Parathyroid adenoma (tissue), 2 donors: Measurements from ENCODE around the gene PSENEN.

Source experiments
- H2AFZ ChIP-seq: fragments of 300-600 bp; sonication (generic); one replicate; pipeline ENCODE4 v1.7.0; 2017; ENCODE audit warnings: antibody characterized with exemption, mild to moderate bottlenecking
- H3K27ac ChIP-seq: fragments of 300-600 bp; sonication (generic); one replicate; pipeline ENCODE4 v1.7.0; 2017
- H3K27me3 ChIP-seq: fragments of 300-600 bp; sonication (generic); one replicate; pipeline ENCODE4 v1.7.0; 2017; ENCODE audit warnings: low read length; ENCODE audit not compliant: control insufficient read depth, insufficient read depth
- H3K36me3 ChIP-seq: fragments of 300-600 bp; sonication (generic); one replicate; pipeline ENCODE4 v1.7.0; 2017; ENCODE audit warnings: low read length; ENCODE audit not compliant: control insufficient read depth, insufficient read depth
- H3K4me1 ChIP-seq: fragments of 300-600 bp; sonication (generic); one replicate; pipeline ENCODE4 v1.7.0; 2017; ENCODE audit warnings: control low read depth
- H3K4me2 ChIP-seq: fragments of 300-600 bp; sonication (generic); one replicate; pipeline ENCODE4 v1.7.0; 2017; ENCODE audit warnings: low read length
- H3K4me3 ChIP-seq: fragments of 300-600 bp; sonication (generic); one replicate; pipeline ENCODE4 v1.7.0; 2017; ENCODE audit warnings: low read depth, low read length
- H3K79me2 ChIP-seq: fragments of 300-600 bp; sonication (generic); one replicate; pipeline ENCODE4 v1.7.0; 2017; ENCODE audit warnings: control low read depth
- H3K9ac ChIP-seq: fragments of 300-600 bp; sonication (generic); one replicate; pipeline ENCODE4 v1.7.0; 2017; ENCODE audit warnings: mild to moderate bottlenecking
- H3K9me3 ChIP-seq: fragments of 300-600 bp; sonication (generic); one replicate; pipeline ENCODE4 v1.7.0; 2017; ENCODE audit warnings: low read length; ENCODE audit not compliant: control insufficient read depth
- CTCF ChIP-seq: fragments of 300-600 bp; sonication (generic); IDR thresholded peaks from one replicate; pipeline ENCODE4 v1.7.0; 2017; ENCODE audit warnings: antibody characterized with exemption, mild to moderate bottlenecking
- donor health status: primary hyperparathyroidism.

The PSENEN gene

GRCh38 chr19:35732540-35733179 lies 12.8 kb upstream of the PSENEN start:
- peaks cover 3% of the 10 kb centered on the region for H3K79me2 ChIP-seq
- no peaks in the 10 kb centered on the region for H3K36me3 ChIP-seq
- no peaks in the 10 kb centered on the region for H3K9me3 ChIP-seq
- no peak overlapping the region for H3K9ac ChIP-seq
- H2AFZ ChIP-seq, result no peak overlapping the region
- H3K4me3 ChIP-seq, result no peak overlapping the region
- no peaks in the 10 kb centered on the region for H3K27me3 ChIP-seq
- no peak for TF ChIP-seq CTCF
- no peak overlapping the region for H3K4me2 ChIP-seq
- H3K27ac ChIP-seq, result no peak overlapping the region
- no peaks in the 10 kb centered on the region for H3K4me1 ChIP-seq

GRCh38 chr19:35733180-35734125 lies 12.0 kb upstream of the PSENEN start:
- Histone ChIP-seq H3K79me2 (peaks cover 3% of the 10 kb centered on the region), H2AFZ (no peak overlapping the region), H3K4me3 (no peak overlapping the region), H3K9ac (no peak overlapping the region), H3K36me3 (no peaks in the 10 kb centered on the region), H3K4me2 (no peak overlapping the region), H3K27me3 (no peaks in the 10 kb centered on the region), H3K9me3 (no peaks in the 10 kb centered on the region), H3K4me1 (no peaks in the 10 kb centered on the region), H3K27ac (no peak overlapping the region)
- TF ChIP-seq CTCF, result no peak

DNA sequence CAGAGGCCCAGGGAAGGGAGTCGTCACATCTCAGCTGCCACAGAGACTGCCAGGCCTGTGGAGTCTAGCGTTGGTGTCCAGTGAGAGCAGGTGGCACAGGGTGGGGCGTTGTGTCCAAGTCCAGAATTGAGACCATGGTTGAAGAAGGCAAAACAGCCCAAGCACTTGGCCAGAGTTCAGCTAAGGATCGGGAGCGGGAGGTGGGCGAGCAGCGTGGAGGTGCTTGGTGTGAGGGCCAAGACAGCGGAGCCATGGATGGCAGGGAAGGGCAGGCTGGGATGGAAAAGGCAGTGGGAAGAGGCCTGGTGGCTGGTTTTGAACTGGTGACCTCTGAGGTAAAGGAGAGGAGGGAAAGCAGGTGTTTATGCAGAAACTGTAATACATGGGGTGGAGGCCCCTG lies 11.2 kb upstream of the PSENEN start:
- H3K4me3 ChIP-seq, result no peak overlapping the region
- H3K36me3 ChIP-seq, result no peaks in the 10 kb centered on the region
- H3K79me2 ChIP-seq, result peaks cover 3% of the 10 kb centered on the region
- TF ChIP-seq CTCF, result no peak
- H3K4me2 ChIP-seq, result no peak overlapping the region
- H3K9me3 ChIP-seq, result no peaks in the 10 kb centered on the region
- H3K27me3 ChIP-seq, result no peaks in the 10 kb centered on the region
- no peak overlapping the region for H3K9ac ChIP-seq
- no peak overlapping the region for H3K27ac ChIP-seq
- no peaks in the 10 kb centered on the region for H3K4me1 ChIP-seq
- no peak overlapping the region for H2AFZ ChIP-seq

GRCh38 chr19:35734889-35735288 lies 10.6 kb upstream of the PSENEN start:
- Histone ChIP-seq H3K4me2 (no peak overlapping the region), H2AFZ (no peak overlapping the region), H3K4me1 (no peaks in the 10 kb centered on the region), H3K27me3 (no peaks in the 10 kb centered on the region), H3K27ac (no peak overlapping the region), H3K36me3 (no peaks in the 10 kb centered on the region), H3K9me3 (no peaks in the 10 kb centered on the region), H3K79me2 (peaks cover 3% of the 10 kb centered on the region), H3K9ac (no peak overlapping the region), H3K4me3 (no peak overlapping the region)
- TF ChIP-seq CTCF, result no peak
